ENCODE measurements around the gene RPA3.

DNA sequence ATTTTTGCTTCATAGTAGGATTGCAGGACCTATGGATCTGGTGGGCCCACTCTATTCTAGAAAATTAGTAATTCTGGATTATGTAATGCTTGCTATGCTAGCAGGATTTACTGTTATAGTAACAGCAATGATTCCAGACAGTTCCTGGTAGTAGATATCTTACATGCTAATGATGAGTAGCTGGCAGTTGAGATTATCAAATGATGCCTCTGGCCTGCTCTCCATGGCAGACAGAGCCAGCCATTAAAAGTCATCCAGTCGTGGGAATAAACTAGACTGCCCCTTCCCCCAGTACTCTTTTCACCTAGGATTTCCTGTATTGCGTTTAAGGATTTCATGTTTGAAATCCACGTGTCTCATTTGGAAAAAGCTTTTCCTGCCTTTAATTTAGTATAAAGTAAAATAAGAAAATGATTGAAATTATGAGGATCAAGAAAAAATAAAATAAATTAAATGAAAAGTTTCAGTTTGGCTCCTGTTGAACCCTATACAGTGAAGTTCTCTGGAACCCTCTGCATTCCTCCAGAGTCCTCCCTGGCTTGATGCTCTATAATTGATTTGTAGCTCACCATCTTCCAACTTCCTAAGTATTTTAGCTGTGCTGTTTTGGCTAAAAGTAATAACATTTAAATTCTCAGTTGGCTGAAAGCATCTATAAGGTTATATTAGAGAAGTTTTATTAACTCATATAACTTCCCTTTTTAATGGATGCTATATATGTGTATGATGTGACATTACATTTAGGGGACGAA is 63.3 kb downstream of the RPA3 start:
- TF ChIP-seq, protein P1, sequence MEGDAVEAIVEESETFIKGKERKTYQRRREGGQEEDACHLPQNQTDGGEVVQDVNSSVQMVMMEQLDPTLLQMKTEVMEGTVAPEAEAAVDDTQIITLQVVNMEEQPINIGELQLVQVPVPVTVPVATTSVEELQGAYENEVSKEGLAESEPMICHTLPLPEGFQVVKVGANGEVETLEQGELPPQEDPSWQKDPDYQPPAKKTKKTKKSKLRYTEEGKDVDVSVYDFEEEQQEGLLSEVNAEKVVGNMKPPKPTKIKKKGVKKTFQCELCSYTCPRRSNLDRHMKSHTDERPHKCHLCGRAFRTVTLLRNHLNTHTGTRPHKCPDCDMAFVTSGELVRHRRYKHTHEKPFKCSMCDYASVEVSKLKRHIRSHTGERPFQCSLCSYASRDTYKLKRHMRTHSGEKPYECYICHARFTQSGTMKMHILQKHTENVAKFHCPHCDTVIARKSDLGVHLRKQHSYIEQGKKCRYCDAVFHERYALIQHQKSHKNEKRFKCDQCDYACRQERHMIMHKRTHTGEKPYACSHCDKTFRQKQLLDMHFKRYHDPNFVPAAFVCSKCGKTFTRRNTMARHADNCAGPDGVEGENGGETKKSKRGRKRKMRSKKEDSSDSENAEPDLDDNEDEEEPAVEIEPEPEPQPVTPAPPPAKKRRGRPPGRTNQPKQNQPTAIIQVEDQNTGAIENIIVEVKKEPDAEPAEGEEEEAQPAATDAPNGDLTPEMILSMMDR (IDR thresholded peaks at IDR 0.05): no peak
- TF ChIP-seq EZH2 (IDR thresholded peaks at IDR 0.05) (no peak), EZH2phosphoT487 (IDR thresholded peaks at IDR 0.05) (no peak)

Measured in neural progenitor cell (in vitro differentiated cells).